Measurements from ENCODE around the gene AGMO. TPM values are rescaled to one million over a fixed set of nuclear protein-coding genes. Genes with fewer than 3 reads are reported as not detected.

The AGMO gene
- total RNA-seq, 1 experiment from 2014 or later: not detected

DNA sequence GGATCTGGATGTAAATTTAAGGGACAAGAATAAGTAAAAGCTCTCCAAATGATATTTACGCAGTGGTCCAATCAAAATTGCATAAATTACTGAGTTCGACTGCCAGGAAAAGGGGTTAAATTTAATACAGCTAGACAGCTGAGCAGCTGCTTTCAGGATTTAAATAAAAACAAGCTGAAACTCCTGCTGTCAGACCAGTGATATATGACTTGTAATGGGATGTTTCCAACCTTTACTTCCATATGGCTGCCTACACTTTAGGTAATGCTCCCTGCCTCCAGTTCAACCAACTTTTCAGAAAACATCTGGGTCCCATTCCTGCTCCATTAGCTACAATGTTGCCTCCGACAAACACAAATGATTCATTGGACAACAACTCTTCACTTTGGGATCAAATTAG lies 333.0 kb downstream of the AGMO start:
- ATAC-seq (no peak), DNase-seq (ENCODE audit: low read depth, low spot score) (no peak)
- Histone ChIP-seq H3K27me3 (ENCODE audit: control insufficient read depth, insufficient read depth, low read length) (no peaks in the 10 kb centered on the region), H3K27ac (ENCODE audit: low read length) (no peak overlapping the region), H3K4me1 (ENCODE audit: control insufficient read depth, insufficient read depth, low read length) (no peaks in the 10 kb centered on the region), H3K9me3 (ENCODE audit: control insufficient read depth, insufficient read depth, low read depth, low read length) (no peaks in the 10 kb centered on the region), H3K4me3 (ENCODE audit: low read depth in 2 of 2, low read length in 2 of 2) (no peak overlapping the region), H3K36me3 (ENCODE audit: control insufficient read depth, insufficient read depth, low read length) (no peaks in the 10 kb centered on the region)
- in situ Hi-C loops (cut with HindIII; ENCODE audit: low pct_unique_long_range_greater_than_20kb, low sequenced_read_pairs) (no loop called here), intact Hi-C loops (cut with micrococcal nuclease; ENCODE audit: unreplicated experiment) (no loop called here)
- POLR2A ChIA-PET: no interaction called here
- CTCF ChIA-PET: no interaction called here
- BruUV-seq (replicated peaks): no TSS peak
- TF ChIP-seq, protein P1, sequence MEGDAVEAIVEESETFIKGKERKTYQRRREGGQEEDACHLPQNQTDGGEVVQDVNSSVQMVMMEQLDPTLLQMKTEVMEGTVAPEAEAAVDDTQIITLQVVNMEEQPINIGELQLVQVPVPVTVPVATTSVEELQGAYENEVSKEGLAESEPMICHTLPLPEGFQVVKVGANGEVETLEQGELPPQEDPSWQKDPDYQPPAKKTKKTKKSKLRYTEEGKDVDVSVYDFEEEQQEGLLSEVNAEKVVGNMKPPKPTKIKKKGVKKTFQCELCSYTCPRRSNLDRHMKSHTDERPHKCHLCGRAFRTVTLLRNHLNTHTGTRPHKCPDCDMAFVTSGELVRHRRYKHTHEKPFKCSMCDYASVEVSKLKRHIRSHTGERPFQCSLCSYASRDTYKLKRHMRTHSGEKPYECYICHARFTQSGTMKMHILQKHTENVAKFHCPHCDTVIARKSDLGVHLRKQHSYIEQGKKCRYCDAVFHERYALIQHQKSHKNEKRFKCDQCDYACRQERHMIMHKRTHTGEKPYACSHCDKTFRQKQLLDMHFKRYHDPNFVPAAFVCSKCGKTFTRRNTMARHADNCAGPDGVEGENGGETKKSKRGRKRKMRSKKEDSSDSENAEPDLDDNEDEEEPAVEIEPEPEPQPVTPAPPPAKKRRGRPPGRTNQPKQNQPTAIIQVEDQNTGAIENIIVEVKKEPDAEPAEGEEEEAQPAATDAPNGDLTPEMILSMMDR (IDR thresholded peaks at IDR 0.05): no peak
- TF ChIP-seq POLR2AphosphoS5 (IDR thresholded peaks at IDR 0.05; ENCODE audit: low read depth, low read length) (no peak), SIN3A (IDR thresholded peaks at IDR 0.05; ENCODE audit: borderline replicate concordance, insufficient read depth, low read depth, low read length) (no peak), TCF7L2 (IDR thresholded peaks at IDR 0.05; ENCODE audit: low read depth, low read length) (no peak)
- TF ChIP-seq, protein P2, sequence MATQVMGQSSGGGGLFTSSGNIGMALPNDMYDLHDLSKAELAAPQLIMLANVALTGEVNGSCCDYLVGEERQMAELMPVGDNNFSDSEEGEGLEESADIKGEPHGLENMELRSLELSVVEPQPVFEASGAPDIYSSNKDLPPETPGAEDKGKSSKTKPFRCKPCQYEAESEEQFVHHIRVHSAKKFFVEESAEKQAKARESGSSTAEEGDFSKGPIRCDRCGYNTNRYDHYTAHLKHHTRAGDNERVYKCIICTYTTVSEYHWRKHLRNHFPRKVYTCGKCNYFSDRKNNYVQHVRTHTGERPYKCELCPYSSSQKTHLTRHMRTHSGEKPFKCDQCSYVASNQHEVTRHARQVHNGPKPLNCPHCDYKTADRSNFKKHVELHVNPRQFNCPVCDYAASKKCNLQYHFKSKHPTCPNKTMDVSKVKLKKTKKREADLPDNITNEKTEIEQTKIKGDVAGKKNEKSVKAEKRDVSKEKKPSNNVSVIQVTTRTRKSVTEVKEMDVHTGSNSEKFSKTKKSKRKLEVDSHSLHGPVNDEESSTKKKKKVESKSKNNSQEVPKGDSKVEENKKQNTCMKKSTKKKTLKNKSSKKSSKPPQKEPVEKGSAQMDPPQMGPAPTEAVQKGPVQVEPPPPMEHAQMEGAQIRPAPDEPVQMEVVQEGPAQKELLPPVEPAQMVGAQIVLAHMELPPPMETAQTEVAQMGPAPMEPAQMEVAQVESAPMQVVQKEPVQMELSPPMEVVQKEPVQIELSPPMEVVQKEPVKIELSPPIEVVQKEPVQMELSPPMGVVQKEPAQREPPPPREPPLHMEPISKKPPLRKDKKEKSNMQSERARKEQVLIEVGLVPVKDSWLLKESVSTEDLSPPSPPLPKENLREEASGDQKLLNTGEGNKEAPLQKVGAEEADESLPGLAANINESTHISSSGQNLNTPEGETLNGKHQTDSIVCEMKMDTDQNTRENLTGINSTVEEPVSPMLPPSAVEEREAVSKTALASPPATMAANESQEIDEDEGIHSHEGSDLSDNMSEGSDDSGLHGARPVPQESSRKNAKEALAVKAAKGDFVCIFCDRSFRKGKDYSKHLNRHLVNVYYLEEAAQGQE (IDR thresholded peaks at IDR 0.05; ENCODE audit: insufficient read depth in 1 of 2, low read depth in 2 of 2, low read length in 1 of 2): no peak

GRCh38 chr7:15225981-15226380 lies 335.8 kb downstream of the AGMO start:
- in situ Hi-C loops (cut with HindIII; ENCODE audit: low pct_unique_long_range_greater_than_20kb, low sequenced_read_pairs): no loop called here
- Histone ChIP-seq H3K27ac (ENCODE audit: low read length) (no peak overlapping the region), H3K4me1 (ENCODE audit: control insufficient read depth, insufficient read depth, low read length) (no peaks in the 10 kb centered on the region), H3K36me3 (ENCODE audit: control insufficient read depth, insufficient read depth, low read length) (no peaks in the 10 kb centered on the region), H3K9me3 (ENCODE audit: control insufficient read depth, insufficient read depth, low read depth, low read length) (no peaks in the 10 kb centered on the region), H3K4me3 (ENCODE audit: low read depth in 2 of 2, low read length in 2 of 2) (no peak overlapping the region), H3K27me3 (ENCODE audit: control insufficient read depth, insufficient read depth, low read length) (no peaks in the 10 kb centered on the region)
- DNase-seq (ENCODE audit: low read depth, low spot score) (no peak), ATAC-seq (no peak)
- BruUV-seq (replicated peaks): no TSS peak
- ChIA-PET POLR2A (no interaction called here), CTCF (no interaction called here)
- intact Hi-C loops (cut with micrococcal nuclease; ENCODE audit: unreplicated experiment): no loop called here
- TF ChIP-seq POLR2AphosphoS5 (IDR thresholded peaks at IDR 0.05; ENCODE audit: low read depth, low read length) (no peak), TCF7L2 (IDR thresholded peaks at IDR 0.05; ENCODE audit: low read depth, low read length) (no peak), SIN3A (IDR thresholded peaks at IDR 0.05; ENCODE audit: borderline replicate concordance, insufficient read depth, low read depth, low read length) (no peak)
- TF ChIP-seq, protein P1 (IDR thresholded peaks at IDR 0.05): no peak
- TF ChIP-seq, protein P2 (IDR thresholded peaks at IDR 0.05; ENCODE audit: insufficient read depth in 1 of 2, low read depth in 2 of 2, low read length in 1 of 2): no peak

Data from Panc1 (cell line).